ENCODE data around the gene CFAP210. TPM values are rescaled to one million over a fixed set of nuclear protein-coding genes. Genes with fewer than 3 reads are reported as not detected.
"Not testable (repeated sequence)": the region's sequence is repeated elsewhere in the genome, so short reads cannot be mapped to it uniquely, and the experiment has no call there.

The CFAP210 gene
- total and polyA plus RNA-seq, 3 donors from 2014 or later, result 12.6 to 21.8 (median 17.2) TPM

GRCh38 chr2:169696381-169696780 lies 2.2 kb upstream of the CFAP210 start:
- Histone ChIP-seq H3K4me3 (no peak overlapping the region), H3K27me3 (no peaks in the 10 kb centered on the region), H3K27ac (no peak overlapping the region), H3K9me3 (no peaks in the 10 kb centered on the region), H3K4me1 (no peaks in the 10 kb centered on the region), H3K36me3 (ENCODE audit: low read depth, missing control alignments) (no peaks in the 10 kb centered on the region)
- TF ChIP-seq CTCF (IDR thresholded peaks at IDR 0.05), result no peak
- TF ChIP-seq POLR2A (IDR thresholded peaks at IDR 0.05), result no peak
- intact Hi-C loops (cut with DNase I; ENCODE audit: low total_unique reads), result no loop called here
- DNase-seq, result no peak

DNA sequence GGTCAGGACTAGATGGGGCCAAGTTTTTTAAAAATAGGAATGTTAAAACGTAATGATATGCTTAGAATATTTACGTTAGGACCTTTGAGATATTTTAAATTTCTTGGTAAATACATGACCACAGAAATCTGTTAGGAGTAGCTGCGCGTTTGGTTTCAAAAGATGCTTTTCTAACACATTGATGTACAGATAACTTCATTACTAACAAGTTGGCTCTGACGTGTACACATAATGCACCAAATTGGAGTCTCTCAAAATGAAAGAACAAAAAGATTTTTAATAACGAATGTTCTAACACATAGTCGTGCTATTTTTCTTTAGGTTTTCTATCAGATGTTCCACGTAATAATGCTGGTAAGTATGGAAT lies 672 bp upstream of the CFAP210 start:
- TF ChIP-seq CTCF (IDR thresholded peaks at IDR 0.05) (no peak), POLR2A (IDR thresholded peaks at IDR 0.05) (no peak)
- no peak for DNase-seq
- 21 to 25% methylated on average over 8 of the region's 8 CpGs for WGBS, 2 donors
- H3K36me3 ChIP-seq (ENCODE audit: low read depth, missing control alignments), result no peaks in the 10 kb centered on the region
- H3K4me3 ChIP-seq, result peak overlapping the region; percentile 76 to 80
- no peaks in the 10 kb centered on the region for H3K9me3 ChIP-seq
- no peaks in the 10 kb centered on the region for H3K27me3 ChIP-seq
- intact Hi-C loops (cut with DNase I; ENCODE audit: low total_unique reads), result no loop called here
- H3K27ac ChIP-seq, result peak overlapping the region; percentile 75 to 83
- no peaks in the 10 kb centered on the region for H3K4me1 ChIP-seq

DNA sequence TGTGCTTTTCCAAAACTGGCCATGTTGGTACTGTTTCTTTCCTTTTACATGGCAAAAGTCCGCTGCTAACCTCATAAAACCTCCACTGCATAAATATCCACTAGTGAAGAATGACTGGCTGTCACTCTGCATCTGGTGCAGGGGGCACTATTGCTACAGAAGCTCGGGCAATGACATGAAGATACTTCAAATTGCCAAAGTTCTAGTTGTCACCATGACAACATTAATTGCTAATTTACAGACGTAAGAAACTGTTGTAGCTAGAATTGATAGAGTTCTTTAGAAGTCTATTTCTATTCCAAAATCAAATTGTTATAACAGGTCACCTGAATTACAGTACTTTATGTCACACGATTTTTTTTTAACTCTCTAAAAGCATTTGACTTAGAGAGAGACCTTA lies 845 bp downstream of the CFAP210 start:
- peak overlapping the region; percentile 76 to 80 for H3K4me3 ChIP-seq

GRCh38 chr2:169692718-169693117 lies 1.5 kb downstream of the CFAP210 start:
- H3K36me3 ChIP-seq (ENCODE audit: low read depth, missing control alignments), result no peaks in the 10 kb centered on the region
- TF ChIP-seq POLR2A (IDR thresholded peaks at IDR 0.05), result no peak
- no peak for TF ChIP-seq CTCF (IDR thresholded peaks at IDR 0.05)
- DNase-seq, result no peak
- H3K9me3 ChIP-seq, result no peaks in the 10 kb centered on the region
- H3K27ac ChIP-seq, result no peak overlapping the region
- H3K27me3 ChIP-seq, result no peaks in the 10 kb centered on the region
- 64 to 70% methylated on average over 3 of the region's 3 CpGs for WGBS, 2 donors
- intact Hi-C loops (cut with DNase I; ENCODE audit: low total_unique reads), result no loop called here
- no peak overlapping the region for H3K4me3 ChIP-seq
- H3K4me1 ChIP-seq, result no peaks in the 10 kb centered on the region

More for the DNA sequence above, 845 bp downstream of the CFAP210 start:
- intact Hi-C loops (cut with DNase I; ENCODE audit: low total_unique reads), result no loop called here
- 20 to 21% methylated on average over 4 of the region's 4 CpGs for WGBS, 2 donors
- TF ChIP-seq POLR2A (IDR thresholded peaks at IDR 0.05), result no peak
- no peak for TF ChIP-seq CTCF (IDR thresholded peaks at IDR 0.05)
- Histone ChIP-seq H3K27ac (no peak overlapping the region), H3K9me3 (no peaks in the 10 kb centered on the region), H3K27me3 (no peaks in the 10 kb centered on the region), H3K4me1 (no peaks in the 10 kb centered on the region), H3K36me3 (ENCODE audit: low read depth, missing control alignments) (no peaks in the 10 kb centered on the region)
- DNase-seq, result no peak

- no peaks in the 10 kb centered on the region for H3K36me3 ChIP-seq (ENCODE audit: low read depth, missing control alignments)
- intact Hi-C loops (cut with DNase I; ENCODE audit: low total_unique reads), result no loop called here
- H3K27ac ChIP-seq, result no peak overlapping the region
- no peaks in the 10 kb centered on the region for H3K27me3 ChIP-seq
- no peak overlapping the region for H3K4me3 ChIP-seq
- no peak for TF ChIP-seq CTCF (IDR thresholded peaks at IDR 0.05)
- 75 to 86% methylated on average over 1 of the region's 1 CpG for WGBS, 2 donors
- H3K9me3 ChIP-seq, result no peaks in the 10 kb centered on the region
- no peak for DNase-seq
- H3K4me1 ChIP-seq, result no peaks in the 10 kb centered on the region
Measured at GRCh38 chr2:169690958-169691357, 3.2 kb downstream of the CFAP210 start.

DNA sequence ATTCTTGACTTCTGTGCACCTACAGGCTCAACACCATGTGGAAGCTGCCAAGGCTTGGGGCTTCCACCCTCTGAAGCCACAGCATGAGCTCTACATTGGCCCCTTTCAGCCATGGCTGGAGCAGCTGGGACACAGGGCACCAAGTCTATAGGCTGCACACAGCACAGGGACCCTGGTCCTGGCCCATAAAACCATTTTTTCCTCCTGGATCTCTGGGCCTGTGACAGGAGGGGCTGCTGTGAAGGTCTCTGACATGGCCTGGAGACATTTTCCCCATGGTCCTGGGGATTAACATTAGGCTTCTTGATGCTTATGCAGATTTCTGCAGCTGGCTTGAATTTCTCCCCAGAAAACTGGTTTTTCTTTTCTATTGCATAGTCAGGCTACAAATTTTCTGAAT lies 6.3 kb downstream of the CFAP210 start:
- H3K9me3 ChIP-seq; H3K27ac ChIP-seq; H3K36me3 ChIP-seq (ENCODE audit: low read depth, missing control alignments); H3K4me1 ChIP-seq; H3K4me3 ChIP-seq; DNase-seq; intact Hi-C loops (cut with DNase I; ENCODE audit: low total_unique reads); H3K27me3 ChIP-seq: not testable (repeated sequence)

DNA sequence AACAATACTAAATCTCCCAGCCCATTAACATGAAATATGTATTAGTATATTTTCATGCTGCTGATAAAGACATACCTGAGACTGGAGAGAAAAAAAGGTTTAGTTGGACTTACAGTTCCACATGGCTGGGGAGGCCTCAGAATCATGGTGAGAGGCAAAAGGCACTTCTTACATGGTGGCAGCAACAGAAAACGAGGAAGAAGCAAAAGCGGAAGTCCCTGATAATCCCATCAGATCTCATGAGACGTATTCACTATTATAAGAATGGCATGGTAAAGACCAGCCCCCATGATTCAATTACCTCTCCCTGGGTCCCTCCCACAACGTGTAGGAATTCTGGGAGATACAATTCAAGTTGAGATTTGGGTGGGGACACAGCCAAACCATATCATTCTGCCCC lies 7.4 kb downstream of the CFAP210 start:
- intact Hi-C loops (cut with DNase I; ENCODE audit: low total_unique reads); H3K27me3 ChIP-seq; H3K9me3 ChIP-seq; H3K4me3 ChIP-seq; H3K36me3 ChIP-seq (ENCODE audit: low read depth, missing control alignments); DNase-seq; H3K4me1 ChIP-seq; H3K27ac ChIP-seq: not testable (repeated sequence)
- WGBS, 2 donors, result 89 to 91% methylated on average over 4 of the region's 4 CpGs

DNA sequence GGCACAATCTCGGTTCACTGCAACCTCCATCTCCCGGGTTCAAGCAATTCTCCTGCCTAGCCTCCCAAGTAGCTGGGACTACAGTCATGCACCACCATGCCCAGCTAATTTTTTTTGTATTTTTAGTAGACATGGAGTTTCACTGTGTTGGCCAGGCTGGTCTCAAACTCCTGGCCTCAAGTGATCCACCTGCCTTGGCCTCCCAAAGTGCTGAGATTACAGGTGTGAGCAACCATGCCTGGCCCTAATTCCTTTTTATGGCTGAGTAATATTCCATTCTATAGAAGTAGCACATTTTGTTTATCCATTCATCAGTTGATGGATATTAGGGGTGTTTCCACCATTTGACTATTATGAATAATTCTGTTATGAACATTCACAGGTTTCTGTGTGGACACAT lies 9.5 kb downstream of the CFAP210 start:
- H3K4me3 ChIP-seq; intact Hi-C loops (cut with DNase I; ENCODE audit: low total_unique reads); H3K9me3 ChIP-seq; H3K27ac ChIP-seq; H3K4me1 ChIP-seq; H3K36me3 ChIP-seq (ENCODE audit: low read depth, missing control alignments); DNase-seq; H3K27me3 ChIP-seq: not testable (repeated sequence)
- 93 to 98% methylated on average over 2 of the region's 2 CpGs for WGBS, 2 donors
